Left ventricle myocardium inferior (tissue), 1 donor: ENCODE data around the gene CATSPERB. TPM values are rescaled to one million over a fixed set of nuclear protein-coding genes. Genes with fewer than 3 reads are reported as not detected.

Experiments
- DNase-seq: peaks from one replicate; pipeline ENCODE4 v3.0.0-alpha.2; 2020
- H3K27ac ChIP-seq: fragments of 200-600 bp; replicated peaks from 2 replicates; pipeline ENCODE4 v1.8.0; 2021
- H3K27me3 ChIP-seq: fragments of 200-600 bp; 2 replicates; pipeline ENCODE4 v1.8.0; 2021; ENCODE audit warnings: low read depth
- H3K36me3 ChIP-seq: fragments of 200-600 bp; 2 replicates; pipeline ENCODE4 v1.8.0; 2021
- H3K4me1 ChIP-seq: fragments of 200-600 bp; 2 replicates; pipeline ENCODE4 v1.8.0; 2021
- H3K4me3 ChIP-seq: fragments of 200-600 bp; 2 replicates; pipeline ENCODE4 v1.8.0; 2021; ENCODE audit warnings: mild to moderate bottlenecking, moderate library complexity
- H3K9me3 ChIP-seq: fragments of 200-600 bp; replicated peaks from 2 replicates; pipeline ENCODE4 v1.8.0; 2021
- intact Hi-C: fragments of 100-400 bp; cut with micrococcal nuclease; formaldehyde crosslinking; loops from one replicate; pipeline ENCODE4 v1.11.0; 2022
- total RNA-seq: library from RNA; stranded (reverse); fragmentation: NEBNext Ultra II Directional; extraction: Animal tissue kit (Norgen Biotek cat#: 25700); gene quantifications from one replicate; pipeline ENCODE4 v1.2.1, GENCODE V29; 2021
- TF ChIP-seq, protein P1 (sequence below): fragments of 200-600 bp; IDR thresholded peaks from 2 replicates; pipeline ENCODE4 v1.8.0; 2021; ENCODE audit warnings: antibody characterized with exemption, mild to moderate bottlenecking, borderline replicate concordance
- donor health status: DM: no; HTN: yes; CAD: no; lungs with severe emphysema.

Gene CATSPERB
- total RNA-seq, 1 donor from 2014 or later: 0.99 TPM

GRCh38 chr14:91723501-91723900, 8.4 kb downstream of the CATSPERB start:
- no peaks in the 10 kb centered on the region for H3K4me1 ChIP-seq

DNA sequence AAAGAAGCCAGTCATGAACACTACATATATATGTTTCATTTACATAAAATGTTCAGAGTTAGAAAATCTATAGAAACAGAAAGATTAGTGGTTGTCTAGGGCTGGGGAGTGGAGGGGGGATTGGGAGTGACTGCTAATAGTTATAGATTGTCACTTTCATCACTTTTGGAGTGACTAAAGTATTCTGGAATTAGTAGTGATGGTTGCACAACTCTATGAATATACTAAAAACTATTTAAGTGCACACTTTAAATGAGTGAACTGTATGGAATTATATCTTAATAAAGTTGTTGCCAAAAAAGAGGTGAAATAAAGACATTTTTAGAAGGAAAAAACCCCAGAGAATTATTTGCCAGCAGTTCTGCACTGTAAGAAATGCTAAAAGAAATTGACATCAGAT, 9.5 kb downstream of the CATSPERB start:
- intact Hi-C loops: no loop called here

More at GRCh38 chr14:91723501-91723900, 8.4 kb downstream of the CATSPERB start:
- Histone ChIP-seq H3K27me3 (no peaks in the 10 kb centered on the region), H3K36me3 (no peaks in the 10 kb centered on the region), H3K4me3 (no peak overlapping the region), H3K9me3 (no peaks in the 10 kb centered on the region), H3K27ac (no peak overlapping the region)
- TF ChIP-seq, protein P1, sequence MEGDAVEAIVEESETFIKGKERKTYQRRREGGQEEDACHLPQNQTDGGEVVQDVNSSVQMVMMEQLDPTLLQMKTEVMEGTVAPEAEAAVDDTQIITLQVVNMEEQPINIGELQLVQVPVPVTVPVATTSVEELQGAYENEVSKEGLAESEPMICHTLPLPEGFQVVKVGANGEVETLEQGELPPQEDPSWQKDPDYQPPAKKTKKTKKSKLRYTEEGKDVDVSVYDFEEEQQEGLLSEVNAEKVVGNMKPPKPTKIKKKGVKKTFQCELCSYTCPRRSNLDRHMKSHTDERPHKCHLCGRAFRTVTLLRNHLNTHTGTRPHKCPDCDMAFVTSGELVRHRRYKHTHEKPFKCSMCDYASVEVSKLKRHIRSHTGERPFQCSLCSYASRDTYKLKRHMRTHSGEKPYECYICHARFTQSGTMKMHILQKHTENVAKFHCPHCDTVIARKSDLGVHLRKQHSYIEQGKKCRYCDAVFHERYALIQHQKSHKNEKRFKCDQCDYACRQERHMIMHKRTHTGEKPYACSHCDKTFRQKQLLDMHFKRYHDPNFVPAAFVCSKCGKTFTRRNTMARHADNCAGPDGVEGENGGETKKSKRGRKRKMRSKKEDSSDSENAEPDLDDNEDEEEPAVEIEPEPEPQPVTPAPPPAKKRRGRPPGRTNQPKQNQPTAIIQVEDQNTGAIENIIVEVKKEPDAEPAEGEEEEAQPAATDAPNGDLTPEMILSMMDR: no peak
- DNase-seq: no peak
- intact Hi-C loops: no loop called here

GRCh38 chr14:91719839-91720238, 12.0 kb downstream of the CATSPERB start:
- DNase-seq: no peak
- intact Hi-C loops: no loop called here
- Histone ChIP-seq H3K4me3 (no peak overlapping the region), H3K27ac (no peak overlapping the region), H3K36me3 (no peaks in the 10 kb centered on the region), H3K9me3 (no peaks in the 10 kb centered on the region), H3K27me3 (no peaks in the 10 kb centered on the region), H3K4me1 (no peaks in the 10 kb centered on the region)
- TF ChIP-seq, protein P1: no peak

More for the DNA sequence above, 9.5 kb downstream of the CATSPERB start:
- DNase-seq: no peak
- TF ChIP-seq, protein P1: no peak
- Histone ChIP-seq H3K36me3 (no peaks in the 10 kb centered on the region), H3K9me3 (no peaks in the 10 kb centered on the region), H3K4me1 (no peaks in the 10 kb centered on the region), H3K27ac (no peak overlapping the region), H3K4me3 (no peak overlapping the region), H3K27me3 (no peaks in the 10 kb centered on the region)

DNA sequence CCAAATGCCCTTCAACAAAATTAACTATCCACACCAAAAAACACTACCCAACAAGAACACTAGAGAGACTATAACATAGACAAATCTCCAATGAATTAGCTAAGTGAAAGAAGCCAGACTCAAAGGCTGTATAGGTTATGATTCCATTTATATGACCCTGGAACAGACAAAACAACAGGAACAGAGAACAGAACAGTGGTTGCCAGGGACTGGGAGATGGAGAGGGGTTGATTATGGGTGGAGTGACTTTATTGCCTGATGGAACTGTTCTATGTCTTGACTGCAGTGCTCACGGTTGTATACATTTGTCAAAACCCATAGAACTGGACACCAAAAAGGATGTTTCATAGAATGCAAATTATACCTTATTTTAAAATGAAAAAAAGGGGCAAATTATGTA, 14.9 kb downstream of the CATSPERB start:
- Histone ChIP-seq H3K27ac (no peak overlapping the region), H3K9me3 (no peaks in the 10 kb centered on the region), H3K36me3 (no peaks in the 10 kb centered on the region), H3K4me3 (no peak overlapping the region), H3K4me1 (no peaks in the 10 kb centered on the region), H3K27me3 (no peaks in the 10 kb centered on the region)
- no peak for DNase-seq
- TF ChIP-seq, protein P1: no peak
- intact Hi-C loops: no loop called here

DNA sequence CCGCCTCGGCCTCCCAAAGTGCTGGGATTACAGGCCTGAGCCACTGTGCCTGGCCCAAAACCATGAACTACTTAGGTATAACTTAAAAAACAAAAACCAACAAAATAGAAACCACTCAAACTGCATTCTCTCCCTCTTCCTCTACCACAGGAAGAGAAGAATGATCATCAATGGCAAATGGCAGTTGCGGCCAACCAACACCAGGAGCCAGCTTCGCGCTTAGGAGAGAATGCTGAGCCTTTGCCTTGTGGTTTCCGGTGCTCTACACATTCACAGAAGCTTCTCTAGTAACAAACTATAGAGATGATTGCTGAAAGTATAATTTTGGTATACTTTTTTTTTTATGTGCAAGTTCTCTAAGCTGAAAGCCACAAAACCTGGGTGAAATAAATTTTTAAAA, 17.1 kb downstream of the CATSPERB start:
- Histone ChIP-seq H3K36me3 (no peaks in the 10 kb centered on the region), H3K9me3 (no peaks in the 10 kb centered on the region), H3K4me1 (no peaks in the 10 kb centered on the region), H3K27me3 (no peaks in the 10 kb centered on the region), H3K27ac (no peak overlapping the region), H3K4me3 (no peak overlapping the region)
- TF ChIP-seq, protein P1: no peak
- no peak for DNase-seq
- intact Hi-C loops: no loop called here

- no peaks in the 10 kb centered on the region for H3K4me1 ChIP-seq
- TF ChIP-seq, protein P1: no peak
These were observed 23.1 kb downstream of the CATSPERB start for GRCh38 chr14:91708795-91709194.

More at GRCh38 chr14:91708795-91709194, 23.1 kb downstream of the CATSPERB start:
- Histone ChIP-seq H3K9me3 (peaks cover 11% of the 10 kb centered on the region), H3K27ac (no peak overlapping the region), H3K4me3 (no peak overlapping the region), H3K27me3 (no peaks in the 10 kb centered on the region), H3K36me3 (no peaks in the 10 kb centered on the region)
- no peak for DNase-seq
- intact Hi-C loops: no loop called here
